ENCODE results near the gene BATF3. TPM values are rescaled to one million over a fixed set of nuclear protein-coding genes. Genes with fewer than 3 reads are reported as not detected.
A peak's percentile ranks its signal among the peaks of the same experiment; 100 is the strongest.

The BATF3 gene
- total and polyA plus RNA-seq, 9 of the 15 experiments (the other 6 are each of a cell fraction or from before 2014, with no cell fraction given) = 0.40 to 3.8 (median 2.0) TPM

- TF ChIP-seq NKRF (IDR thresholded peaks at IDR 0.05; ENCODE audit: borderline replicate concordance) (no peak), MXI1 (IDR thresholded peaks at IDR 0.05; ENCODE audit: low read depth, low read length) (no peak), CEBPG (CRISPR knock-in tag; IDR thresholded peaks at IDR 0.05) (no peak), CEBPG (tag; conservative IDR thresholded peaks at IDR 0.05 in 1 of 2, IDR thresholded peaks at IDR 0.05 in 1 of 2) (0 out of 4 replicates have a peak, but pooled peaks of 1 of the 2 experiments have one; percentile 33), ZNF12 (CRISPR knock-in tag; IDR thresholded peaks at IDR 0.05) (no peak), ELF1 (tag; IDR thresholded peaks at IDR 0.05) (no peak), JUN (IDR thresholded peaks at IDR 0.05; ENCODE audit: borderline replicate concordance, low read depth, low read length) (peak; percentile 75), JUN (CRISPR knock-in tag; IDR thresholded peaks at IDR 0.05; ENCODE audit: borderline replicate concordance) (no peak), CTBP1 (IDR thresholded peaks at IDR 0.05; ENCODE audit: borderline replicate concordance) (0 out of 2 replicates have a peak, but pooled peaks have one; percentile 19), VEZF1 (CRISPR knock-in tag; IDR thresholded peaks at IDR 0.05) (peak; percentile 69), JUND (IDR thresholded peaks at IDR 0.05; ENCODE audit: borderline replicate concordance, low read depth, low read length) (peak; percentile 69; the same call in 1 of the 2 replicates), JUND (tag; IDR thresholded peaks at IDR 0.05; ENCODE audit: borderline replicate concordance, low read depth, low read length) (peak; percentile 60; the same call in 1 of the 3 replicates), TGIF2 (CRISPR knock-in tag; IDR thresholded peaks at IDR 0.05) (no peak)
These were observed 32.2 kb downstream of the BATF3 start (continued) for GRCh38 chr1:212667223-212668139.
